SW480 (cell line): ENCODE results near the gene GLT1D1.
A peak's percentile ranks its signal among the peaks of the same experiment; 100 is the strongest.

Source experiments
- DNase-seq: peaks from one replicate; pipeline ENCODE4 v3.0.0-alpha.2; 2016; ENCODE audit warnings: low spot score

Gene GLT1D1

DNA sequence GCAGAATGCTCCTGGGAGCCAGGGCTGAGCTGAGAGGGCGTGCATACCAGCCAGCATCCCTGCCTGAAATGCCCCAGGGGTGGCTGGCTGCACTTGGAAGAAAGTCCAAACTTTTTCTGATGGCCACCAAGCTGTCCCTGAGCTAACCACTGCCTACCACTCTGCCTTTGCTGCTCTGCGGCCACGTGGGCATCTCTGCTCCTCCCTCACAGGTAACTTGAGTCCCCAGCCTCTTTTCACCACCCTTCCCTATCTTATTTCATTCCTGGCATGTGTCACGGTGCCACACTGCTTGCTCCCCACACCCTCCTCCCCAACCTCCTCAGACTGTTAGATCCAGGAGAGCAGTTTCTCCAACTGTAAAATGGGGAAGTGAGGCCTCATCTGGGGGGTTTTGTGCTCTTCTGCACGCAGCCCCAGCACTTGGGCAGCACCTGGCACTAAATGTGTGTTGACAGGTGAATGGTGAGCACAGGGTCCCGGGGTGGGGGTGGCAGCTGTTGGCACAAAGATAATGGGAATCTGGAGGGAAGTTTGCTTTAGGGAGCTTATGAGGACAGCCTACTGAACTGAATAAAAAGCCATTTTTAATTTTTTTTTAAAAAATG lies 113.0 kb downstream of the GLT1D1 start:
- DNase-seq, result no peak

DNA sequence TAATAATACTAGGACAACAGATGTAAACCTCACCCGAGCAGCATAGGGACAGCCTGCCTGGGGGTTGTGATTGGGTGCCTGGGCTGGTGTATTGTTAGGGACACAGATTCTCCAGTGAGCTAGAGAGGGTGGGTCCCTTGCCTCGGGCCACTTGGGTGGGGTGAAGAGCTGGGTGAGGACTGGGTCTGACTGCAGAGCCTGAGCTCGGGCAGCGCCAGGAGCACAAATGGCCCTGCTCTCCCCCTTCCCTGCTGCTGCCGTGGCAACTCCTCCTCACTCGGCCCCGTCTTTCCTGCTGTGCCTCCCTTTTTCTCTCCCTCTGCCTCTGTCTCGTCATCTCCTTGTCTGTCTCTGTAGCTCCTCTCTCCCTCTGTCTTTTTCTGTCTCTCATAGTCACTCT lies 115.4 kb downstream of the GLT1D1 start:
- DNase-seq, result no peak

DNA sequence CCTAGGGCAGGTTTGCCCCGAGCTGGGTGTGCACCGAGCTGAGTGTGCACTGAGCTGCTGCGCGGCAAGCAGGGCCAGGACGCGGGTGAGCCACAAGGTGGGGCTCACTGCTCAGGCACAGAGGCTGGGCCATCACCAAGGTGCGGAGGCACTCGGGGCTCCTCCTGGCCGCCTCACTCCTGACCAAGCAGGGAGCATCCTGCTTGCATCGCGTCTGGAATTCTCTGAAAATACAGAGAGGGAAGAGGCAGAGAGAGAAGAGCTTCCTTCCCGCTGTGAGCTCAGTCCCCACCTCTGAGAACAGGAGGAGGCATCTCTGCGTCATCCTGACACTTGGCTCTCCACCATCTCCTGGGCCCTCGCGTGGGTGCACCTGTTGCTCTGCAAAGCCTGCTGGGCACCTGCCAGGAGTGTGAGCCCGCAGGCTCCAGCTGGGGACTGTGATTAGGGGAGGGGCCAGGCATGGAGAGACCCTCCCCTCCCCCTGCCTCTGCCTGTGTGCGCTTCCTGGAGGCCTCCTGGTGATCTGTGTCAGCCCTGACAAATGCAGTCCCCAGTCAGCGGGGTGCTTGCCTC lies 116.3 kb downstream of the GLT1D1 start:
- peak; percentile 26 for DNase-seq

DNA sequence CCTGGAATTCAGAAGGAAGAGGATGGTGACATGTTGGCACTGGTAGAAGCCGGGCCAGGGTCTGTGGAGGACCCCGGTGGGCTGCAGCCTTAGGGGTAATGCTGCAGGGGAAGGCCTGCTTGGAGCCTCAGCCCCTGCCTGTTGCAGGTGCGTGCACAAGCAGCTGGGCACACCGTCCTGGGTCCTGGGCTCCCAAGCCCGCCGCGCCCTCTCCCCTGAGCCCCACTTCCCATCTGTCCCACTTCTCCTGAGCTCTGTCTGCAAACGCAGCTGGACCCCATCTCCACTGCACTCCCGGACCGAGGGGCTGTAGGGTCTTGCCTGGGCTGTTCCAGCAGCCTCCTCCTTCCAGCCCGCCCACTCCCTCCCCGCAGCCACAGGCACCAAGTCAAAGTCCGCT lies 116.8 kb downstream of the GLT1D1 start:
- no peak for DNase-seq

DNA sequence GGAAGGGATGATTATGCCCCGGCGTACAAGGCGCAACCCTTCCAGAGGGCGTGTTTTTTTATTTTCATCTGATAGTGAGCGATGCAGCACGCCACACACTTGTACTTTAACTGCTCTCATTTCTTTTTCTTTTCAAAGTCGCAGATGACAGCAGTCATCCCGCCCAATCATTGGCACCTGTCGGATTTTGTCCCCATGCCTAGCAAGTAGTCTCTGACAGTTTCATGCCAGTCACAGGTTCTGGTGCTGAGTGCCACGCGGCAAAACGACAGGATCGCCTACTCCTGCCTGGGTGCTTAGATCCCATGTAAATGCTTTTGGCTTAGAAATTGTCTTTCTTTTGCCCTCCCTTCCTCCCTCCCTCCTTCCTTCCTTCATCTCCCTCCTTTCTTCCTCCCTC lies 117.7 kb downstream of the GLT1D1 start:
- no peak for DNase-seq

DNA sequence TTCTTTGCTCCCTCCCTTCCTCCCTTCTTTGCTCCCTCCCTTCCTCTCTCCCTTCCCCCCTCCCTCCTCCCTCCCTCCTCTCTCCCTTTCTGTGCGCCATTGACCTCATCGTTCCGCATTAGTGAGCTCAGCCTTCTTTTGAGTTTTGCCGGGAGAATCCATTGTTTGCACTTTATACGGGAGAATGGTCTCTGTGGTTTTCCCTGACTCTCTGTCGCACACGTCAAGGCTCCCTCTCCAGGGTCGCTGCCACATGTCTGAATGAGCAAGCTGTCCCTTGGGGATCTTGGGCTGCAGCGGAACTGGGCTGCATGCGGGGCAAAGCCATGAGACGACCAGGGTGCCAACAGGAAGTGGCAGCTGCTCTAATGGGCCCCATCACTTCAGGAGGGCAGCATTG lies 118.5 kb downstream of the GLT1D1 start:
- no peak for DNase-seq

DNA sequence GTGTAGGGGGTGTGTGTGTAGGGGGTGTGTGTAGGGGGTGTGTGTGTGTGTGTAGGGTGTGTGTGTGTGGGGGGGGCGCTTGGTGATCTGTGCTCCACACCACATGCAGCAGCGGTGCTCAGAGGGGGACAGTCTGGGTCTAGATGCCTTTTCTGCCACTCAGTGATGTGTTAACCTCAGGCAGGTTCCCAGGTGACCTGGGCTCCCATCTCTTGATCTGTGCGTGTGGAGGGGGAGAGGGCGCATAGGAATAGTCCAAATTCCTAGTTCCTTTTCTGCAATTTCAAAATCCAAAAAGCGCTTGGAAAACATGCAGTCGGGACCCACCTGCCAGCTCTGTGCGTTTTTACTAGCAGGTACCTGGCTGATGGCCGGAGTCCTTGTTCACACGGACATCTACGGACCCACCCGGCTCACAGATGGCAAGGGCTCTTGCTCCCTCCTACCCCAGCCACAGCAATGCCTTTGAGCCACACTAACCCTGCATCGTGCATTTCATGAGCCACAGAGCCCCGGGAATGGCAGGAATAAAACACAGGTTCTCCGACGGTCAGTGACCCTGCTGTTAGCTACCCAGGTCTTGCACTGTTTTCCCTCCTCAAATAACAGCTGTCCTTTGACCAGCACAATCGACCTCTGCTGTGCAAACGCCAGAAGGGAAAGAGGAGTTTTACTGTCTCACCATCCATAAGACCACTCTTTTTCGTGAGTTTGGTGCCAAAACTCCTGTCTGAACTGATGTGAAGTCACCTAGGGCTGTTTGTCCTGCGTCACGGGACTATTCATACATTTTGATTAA lies 120.8 kb downstream of the GLT1D1 start:
- no peak for DNase-seq

DNA sequence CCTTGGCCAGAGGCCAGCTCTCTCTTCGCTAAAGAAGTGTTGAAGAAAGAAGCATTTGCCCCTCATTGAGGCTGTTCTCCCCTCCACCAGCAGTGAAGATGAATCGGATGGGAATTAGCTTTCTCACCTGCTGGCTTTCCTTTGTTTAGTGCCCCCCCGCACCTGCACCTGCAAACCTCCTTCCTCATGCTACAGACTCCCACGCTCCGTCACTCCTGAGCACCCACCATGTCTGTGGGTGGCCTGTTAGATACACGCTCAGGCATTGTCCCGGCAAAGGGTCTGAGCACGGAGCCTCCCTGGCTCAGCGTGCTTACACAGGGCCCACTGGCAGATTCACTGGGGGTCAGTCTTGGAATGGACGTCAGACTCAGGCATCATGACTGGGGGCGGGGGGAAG lies 121.6 kb downstream of the GLT1D1 start:
- no peak for DNase-seq

DNA sequence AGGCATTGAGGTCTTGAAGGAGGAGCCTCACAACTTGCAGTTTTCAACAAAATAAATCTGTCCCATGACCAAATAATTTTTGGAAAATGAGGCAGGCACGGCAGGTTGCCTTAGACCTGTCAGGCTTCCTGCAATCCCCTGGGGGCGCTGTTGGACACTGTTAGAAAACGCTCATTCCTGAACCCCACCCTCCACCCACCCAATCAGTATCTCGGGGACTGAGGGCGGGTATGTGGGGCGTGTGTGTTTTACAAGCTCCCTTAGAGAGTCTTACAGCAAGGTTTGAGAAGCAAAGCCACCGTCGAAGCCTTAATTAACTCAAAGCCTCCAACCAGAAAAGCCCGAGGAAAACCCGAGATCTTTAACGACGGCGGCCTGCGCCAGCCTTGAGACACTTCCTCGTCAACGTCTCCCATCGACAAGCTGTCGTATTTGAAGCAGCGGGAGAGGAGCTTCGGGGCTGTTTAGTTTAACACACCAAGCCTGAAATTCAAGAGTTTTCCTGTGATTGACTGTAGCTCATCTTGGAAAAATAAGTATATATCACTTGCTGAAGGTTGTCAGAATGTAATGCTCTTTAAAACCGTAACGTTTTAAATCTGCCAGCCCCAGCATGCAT lies 123.0 kb downstream of the GLT1D1 start:
- DNase-seq, result no peak

DNA sequence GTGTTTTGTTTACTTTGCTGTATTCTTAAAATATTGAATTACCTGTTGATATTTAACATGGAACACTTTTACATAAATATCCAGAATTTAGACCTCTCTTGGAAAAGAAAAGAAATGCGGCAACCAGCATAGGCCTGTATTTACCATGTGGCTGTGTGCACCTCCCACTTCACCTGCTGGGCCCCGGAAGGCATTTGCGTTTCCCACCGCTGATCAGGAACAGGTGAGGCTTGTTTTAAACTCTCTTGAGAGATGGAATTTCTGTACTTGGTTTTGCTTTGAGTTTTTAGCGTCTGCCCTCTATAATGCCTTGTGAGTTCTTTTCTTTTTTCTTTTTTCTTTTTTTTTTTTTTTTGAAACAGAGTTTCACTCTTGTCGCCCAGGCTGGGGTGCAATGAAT lies 124.2 kb downstream of the GLT1D1 start:
- DNase-seq, result no peak

DNA sequence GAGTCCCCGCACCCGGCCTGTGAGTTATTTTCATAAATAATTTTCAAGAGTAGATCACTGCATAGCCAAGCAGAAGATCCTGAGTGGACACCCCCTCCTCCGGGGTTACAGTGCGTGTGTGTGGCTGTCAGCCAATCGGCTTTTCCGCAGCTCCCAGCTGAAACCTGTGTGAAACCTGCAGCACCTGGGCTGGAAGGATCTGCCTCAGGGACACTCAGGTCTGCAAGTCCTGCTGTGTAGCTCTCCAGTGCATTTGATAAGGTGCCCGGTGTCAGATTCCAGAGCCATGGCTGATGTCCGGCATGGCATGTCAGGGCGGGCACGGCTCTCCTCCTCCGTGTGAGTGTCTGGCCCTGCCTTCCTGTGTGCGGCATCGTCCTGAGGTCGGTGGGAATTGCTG lies 124.8 kb downstream of the GLT1D1 start:
- no peak for DNase-seq

DNA sequence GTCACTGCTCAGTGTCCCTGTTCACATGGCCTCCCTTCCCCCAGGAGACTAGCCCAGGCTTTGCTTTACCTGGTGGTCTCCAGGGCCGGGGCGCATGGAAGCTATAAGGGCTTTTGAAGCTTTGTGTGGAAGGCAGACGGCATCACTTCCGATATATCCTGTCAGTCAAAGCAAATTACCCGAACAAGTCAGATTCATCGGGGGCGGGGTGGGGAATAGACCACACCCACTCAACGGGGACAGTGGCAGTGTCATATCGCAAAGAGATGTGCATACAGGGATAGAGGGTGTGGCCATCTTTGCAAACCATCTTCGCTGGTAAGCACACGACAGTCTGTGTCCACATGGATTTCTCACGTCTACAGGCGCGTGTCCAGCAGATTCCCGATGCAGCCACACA lies 127.3 kb downstream of the GLT1D1 start:
- DNase-seq, result no peak

DNA sequence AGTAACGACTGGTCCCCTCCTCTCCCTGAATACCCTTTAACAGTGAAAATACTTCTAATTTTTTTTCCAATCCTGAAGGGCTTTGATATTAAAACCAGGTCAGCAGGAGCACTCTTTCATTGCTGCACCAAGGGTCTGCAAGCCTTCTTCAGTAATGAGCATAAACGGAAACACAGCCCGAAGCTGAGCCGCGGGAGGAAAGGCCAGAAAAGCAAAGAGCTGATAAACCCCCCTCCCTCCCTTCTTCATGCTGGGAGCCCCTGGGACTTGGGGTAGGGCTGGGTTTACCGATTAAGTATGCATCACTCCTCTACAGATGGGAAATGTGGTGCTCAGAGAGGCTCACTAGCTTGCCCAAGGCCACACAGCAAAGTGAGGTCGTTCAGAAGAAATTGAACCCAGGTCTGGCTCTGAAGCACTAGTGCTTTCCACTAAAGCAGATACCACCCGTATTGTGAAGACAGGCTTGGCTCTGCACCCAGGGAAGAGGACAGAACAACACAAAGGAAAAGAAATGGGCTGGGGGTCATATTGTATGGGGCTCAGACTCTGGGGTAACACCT lies 128.8 kb downstream of the GLT1D1 start:
- DNase-seq, result no peak

DNA sequence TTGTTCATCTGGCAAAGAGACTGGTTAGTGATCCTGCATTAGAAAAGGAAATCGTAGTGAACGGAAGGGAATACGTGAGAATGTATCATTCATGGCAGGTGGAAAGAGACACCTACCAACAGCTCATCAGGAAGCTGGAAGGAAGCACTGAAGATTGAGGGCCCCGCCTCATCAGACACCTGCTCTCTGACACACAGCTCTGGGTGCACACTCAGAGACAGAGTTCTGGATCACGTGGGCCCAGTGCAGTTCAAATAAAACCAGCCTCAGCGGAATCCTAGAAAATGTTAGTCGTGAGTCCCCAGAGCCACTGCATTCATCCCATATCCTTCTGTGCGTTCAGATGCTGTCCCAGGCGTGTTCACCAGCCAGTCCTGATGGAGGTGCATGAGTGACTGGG lies 129.7 kb downstream of the GLT1D1 start:
- no peak for DNase-seq

DNA sequence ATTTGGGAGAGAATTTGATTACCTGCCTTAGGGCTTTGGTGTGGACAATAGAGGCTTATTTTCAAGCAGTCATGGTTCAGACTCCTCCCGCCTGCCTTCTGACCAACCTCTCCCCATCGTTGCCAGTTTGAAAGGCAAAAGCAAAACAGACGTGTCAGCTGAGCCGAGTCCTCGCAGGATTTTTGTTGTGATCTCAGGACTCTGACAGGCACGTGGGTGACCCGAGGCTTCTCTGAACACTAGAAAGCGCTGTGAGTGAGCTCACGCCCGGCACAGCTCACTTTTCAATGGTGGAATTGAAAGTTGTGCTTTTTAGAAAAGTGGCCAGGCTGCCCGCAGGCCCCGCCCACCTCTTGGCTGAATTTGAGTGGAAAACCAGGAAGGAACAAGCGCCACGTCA lies 130.1 kb downstream of the GLT1D1 start:
- DNase-seq, result no peak

DNA sequence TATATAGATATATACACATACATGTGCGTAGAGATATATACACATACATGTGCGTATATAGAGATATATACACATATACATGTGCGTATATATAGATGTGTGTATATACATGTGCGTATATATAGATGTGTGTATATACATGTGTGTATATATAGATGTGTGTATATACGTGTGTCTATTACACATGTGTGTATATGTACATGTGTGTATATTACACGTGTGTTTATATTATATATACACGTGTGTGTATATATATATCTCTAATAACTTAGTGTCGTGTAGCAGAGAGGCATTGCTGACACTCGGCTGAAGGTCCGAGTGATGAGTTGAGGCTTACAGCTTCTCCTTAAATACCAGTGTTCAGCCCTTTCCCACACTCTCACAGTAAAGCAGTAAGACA lies 133.7 kb downstream of the GLT1D1 start:
- DNase-seq, result no peak

DNA sequence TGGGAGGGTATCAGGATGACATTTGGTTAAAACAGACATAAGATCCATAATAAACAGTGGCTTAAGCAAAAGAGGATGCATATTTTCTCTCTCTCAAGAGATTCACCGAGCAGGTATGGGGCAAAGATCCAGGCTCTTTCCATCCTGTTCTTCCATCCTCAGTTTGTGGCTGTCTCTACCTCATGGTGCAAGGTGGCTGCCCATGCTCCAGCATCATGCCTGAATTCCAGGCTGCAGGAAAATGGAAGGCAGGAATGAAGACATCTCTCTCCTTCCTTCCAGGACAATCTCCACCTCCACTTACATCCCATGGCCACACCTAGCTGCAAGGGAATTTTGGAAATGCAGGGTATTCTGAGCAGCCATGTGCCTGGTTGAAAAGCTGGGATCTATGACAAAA lies 136.0 kb downstream of the GLT1D1 start:
- no peak for DNase-seq

DNA sequence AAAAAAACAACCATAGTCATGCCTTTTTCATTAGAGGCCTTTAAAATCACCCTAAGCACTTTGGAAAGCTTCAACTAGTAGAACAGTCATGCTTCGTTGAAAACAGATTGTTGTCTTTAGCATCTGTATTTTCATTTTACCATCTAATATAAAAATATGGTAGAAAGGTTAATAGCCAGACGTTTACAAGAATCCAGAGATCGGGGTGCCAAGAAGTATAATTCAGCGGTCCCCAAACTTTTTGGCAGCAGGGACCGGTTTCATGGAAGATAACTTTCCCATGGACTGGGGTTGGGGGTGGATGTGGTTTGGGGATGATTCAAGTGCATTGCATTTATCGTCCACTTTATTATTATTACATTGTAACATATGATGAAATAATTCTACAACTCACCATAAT lies 138.4 kb downstream of the GLT1D1 start:
- DNase-seq, result no peak

DNA sequence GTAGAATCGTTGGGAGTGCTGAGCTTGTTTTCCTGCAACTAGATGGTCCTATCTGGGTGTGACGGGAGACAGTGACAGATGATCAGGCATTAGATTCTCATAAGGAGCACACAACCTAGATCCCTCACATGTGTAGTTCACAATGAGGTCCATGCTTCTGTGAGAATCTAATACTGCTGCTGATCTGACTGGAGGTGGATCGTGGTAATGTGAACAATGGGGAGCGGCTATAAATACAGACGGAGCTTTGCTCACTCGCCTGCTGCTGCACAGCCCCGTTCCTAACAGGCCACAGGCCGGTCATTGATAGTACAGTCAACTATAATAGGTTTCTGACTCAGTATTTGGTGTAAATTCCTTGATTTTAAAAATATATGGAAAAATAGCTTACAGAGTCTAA lies 138.8 kb downstream of the GLT1D1 start:
- no peak for DNase-seq

DNA sequence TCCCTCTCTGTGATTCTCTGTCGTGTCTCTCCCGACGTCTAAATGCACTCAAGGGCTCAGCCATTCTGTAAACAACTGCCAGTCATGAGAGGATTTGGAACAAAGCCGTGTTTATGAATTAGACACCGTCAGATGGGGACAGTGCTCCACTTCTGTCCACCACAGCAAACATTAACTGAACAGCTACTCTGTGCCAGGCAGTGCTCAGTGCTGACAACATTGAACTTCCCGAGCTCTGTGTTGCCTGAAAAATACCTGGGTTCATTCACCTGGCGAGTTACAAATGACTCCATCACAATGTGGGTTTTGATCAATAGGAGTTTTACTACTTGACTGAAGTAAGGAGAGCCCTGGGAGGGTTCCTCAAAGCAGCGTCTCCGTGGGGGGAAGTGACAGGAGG lies 139.3 kb downstream of the GLT1D1 start:
- DNase-seq, result no peak

DNA sequence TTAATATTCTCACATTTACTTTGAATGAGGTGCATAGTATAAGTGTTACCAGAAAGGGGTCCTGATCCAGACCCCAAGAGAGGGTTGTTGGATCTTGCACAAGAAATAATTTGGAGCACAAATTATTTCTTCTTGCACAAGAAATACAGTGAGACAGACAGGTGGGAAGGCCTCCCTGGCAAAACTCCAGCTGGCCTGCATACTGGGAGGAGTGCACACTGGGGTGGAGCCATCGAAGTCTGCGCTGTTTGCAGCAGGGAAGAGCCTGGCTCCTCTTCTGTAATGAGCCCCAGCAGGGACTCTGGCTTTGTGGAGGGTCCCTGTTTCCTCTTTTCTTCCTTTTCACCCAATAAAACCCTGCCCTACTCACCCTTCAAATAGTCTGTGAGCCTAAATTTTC lies 141.6 kb downstream of the GLT1D1 start:
- no peak for DNase-seq

DNA sequence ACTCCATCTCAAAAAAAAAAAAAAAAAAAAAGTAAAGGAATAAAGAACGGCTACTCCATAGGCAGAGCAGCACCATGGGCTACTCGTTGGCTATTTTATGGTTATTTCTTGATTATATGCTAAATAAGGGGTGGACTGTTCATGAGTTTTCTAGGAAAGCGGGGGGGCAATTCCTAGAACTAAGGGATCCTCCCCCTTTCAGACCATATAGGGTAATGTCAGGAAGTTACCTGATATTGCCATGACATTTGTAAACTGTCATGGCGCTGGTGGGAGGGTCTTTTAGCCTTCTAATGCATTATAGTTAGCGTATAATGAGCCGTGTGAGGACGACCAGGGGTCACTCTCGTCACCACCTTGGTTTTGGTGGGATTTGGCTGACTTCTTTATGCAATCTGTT lies 142.3 kb downstream of the GLT1D1 start:
- no peak for DNase-seq

DNA sequence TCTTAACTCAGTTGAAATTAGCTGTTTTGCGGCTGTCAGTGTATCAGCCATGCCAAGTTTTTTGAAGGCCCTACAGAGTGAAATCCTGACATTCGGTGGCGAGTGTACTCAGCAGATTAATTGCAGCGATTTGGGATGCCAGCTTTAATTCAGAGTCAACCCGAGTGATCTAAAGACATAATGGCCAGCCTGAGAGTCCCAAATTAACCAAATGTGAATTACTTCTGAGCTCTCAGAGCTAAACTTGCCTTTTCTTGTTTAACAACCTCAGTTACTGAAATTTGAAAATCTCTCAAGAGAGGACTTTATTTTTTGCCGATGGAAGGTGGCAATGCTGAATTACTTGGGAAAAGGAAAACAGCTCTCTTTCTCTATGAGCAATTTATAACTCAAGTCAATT lies 148.5 kb downstream of the GLT1D1 start:
- DNase-seq, result no peak
